ENCODE measurements around the gene NKIRAS1. TPM values are rescaled to one million over a fixed set of nuclear protein-coding genes. Genes with fewer than 3 reads are reported as not detected.

NKIRAS1 gene
- total RNA-seq, 1 donor from 2014 or later: 30.9 TPM

DNA sequence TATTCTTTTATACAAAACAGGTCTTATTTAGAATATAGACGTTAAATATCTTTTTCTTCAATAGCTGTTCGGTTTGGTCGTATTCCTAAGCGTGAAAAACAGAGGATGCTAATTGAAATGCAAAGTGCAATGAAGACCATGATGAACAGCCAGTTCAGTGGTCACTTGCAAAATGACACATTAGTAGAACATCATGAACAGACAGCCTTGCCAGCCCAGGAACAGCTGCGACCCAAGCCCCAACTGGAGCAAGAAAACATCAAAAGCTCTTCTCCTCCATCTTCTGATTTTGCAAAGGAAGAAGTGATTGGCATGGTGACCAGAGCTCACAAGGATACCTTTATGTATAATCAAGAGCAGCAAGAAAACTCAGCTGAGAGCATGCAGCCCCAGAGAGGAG, 45.1 kb upstream of the NKIRAS1 start:
- no peaks in the 10 kb centered on the region for H3K27me3 Mint-ChIP-seq (ENCODE audit: insufficient read depth, low read depth)
- H4K20me1 ChIP-seq (ENCODE audit: low read depth): no peaks in the 10 kb centered on the region
- H3K9me3 ChIP-seq (ENCODE audit: low read depth): no peaks in the 10 kb centered on the region
- H3K36me3 ChIP-seq: peaks cover 4% of the 10 kb centered on the region
- peaks cover 18% of the 10 kb centered on the region for H3K79me2 ChIP-seq (ENCODE audit: low read depth)
- H3K4me1 Mint-ChIP-seq: no peaks in the 10 kb centered on the region
- no peaks in the 10 kb centered on the region for H3K9me3 Mint-ChIP-seq
- H3K4me1 ChIP-seq: no peaks in the 10 kb centered on the region
- no peak overlapping the region for H3K4me3 ChIP-seq
- H3K4me3 Mint-ChIP-seq: no peak overlapping the region
- H3K36me3 Mint-ChIP-seq: peaks cover 41% of the 10 kb centered on the region
- TF ChIP-seq EZH2phosphoT487 (IDR thresholded peaks at IDR 0.05): no peak
- no peaks in the 10 kb centered on the region for H3F3A ChIP-seq (ENCODE audit: low read depth)
- no peak overlapping the region for H3K27ac ChIP-seq
- no peak for DNase-seq (ENCODE audit: low spot score)
- H3K27ac Mint-ChIP-seq: no peak overlapping the region
- H2AFZ ChIP-seq (replicated peaks): no peak overlapping the region
- H3K27me3 ChIP-seq: no peaks in the 10 kb centered on the region
- H3K9ac ChIP-seq: no peak overlapping the region
- no peak overlapping the region for H3K4me2 ChIP-seq

DNA sequence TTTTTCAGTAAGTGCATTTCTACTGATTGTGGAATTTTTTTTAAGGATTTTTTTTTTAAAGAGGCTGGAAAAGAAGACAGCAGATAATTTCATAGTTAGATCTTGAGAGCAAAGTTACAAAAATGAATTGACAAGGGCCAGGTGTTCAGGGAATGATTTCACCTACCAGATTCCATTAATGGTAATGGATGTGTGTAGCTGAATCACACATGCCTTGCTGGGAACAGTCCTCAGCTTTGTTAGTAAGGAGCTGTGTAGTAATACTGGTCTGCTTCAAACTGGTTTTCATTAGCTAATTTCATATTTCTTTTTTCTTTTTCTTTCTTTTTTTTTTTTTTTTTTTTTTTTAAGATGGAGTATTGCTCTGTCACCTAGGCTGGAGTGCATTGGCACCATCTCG, 44.3 kb upstream of the NKIRAS1 start:
- H3K4me3 Mint-ChIP-seq: no peak overlapping the region
- Histone ChIP-seq H4K20me1 (ENCODE audit: low read depth) (no peaks in the 10 kb centered on the region), H2AFZ (replicated peaks) (no peak overlapping the region), H3K27ac (no peak overlapping the region), H3K4me1 (no peaks in the 10 kb centered on the region), H3K4me2 (no peak overlapping the region), H3K27me3 (no peaks in the 10 kb centered on the region), H3K4me3 (no peak overlapping the region), H3F3A (ENCODE audit: low read depth) (no peaks in the 10 kb centered on the region), H3K9ac (no peak overlapping the region), H3K36me3 (no peaks in the 10 kb centered on the region), H3K9me3 (ENCODE audit: low read depth) (no peaks in the 10 kb centered on the region), H3K79me2 (ENCODE audit: low read depth) (peaks cover 22% of the 10 kb centered on the region)
- no peak overlapping the region for H3K27ac Mint-ChIP-seq
- H3K4me1 Mint-ChIP-seq: no peaks in the 10 kb centered on the region
- TF ChIP-seq EZH2 (IDR thresholded peaks at IDR 0.05) (no peak), EZH2phosphoT487 (IDR thresholded peaks at IDR 0.05) (no peak), CTCF (IDR thresholded peaks at IDR 0.05) (no peak)
- H3K9me3 Mint-ChIP-seq: no peaks in the 10 kb centered on the region
- H3K36me3 Mint-ChIP-seq: peaks cover 43% of the 10 kb centered on the region
- H3K27me3 Mint-ChIP-seq (ENCODE audit: insufficient read depth, low read depth): no peaks in the 10 kb centered on the region
- no peak for DNase-seq (ENCODE audit: low spot score)

DNA sequence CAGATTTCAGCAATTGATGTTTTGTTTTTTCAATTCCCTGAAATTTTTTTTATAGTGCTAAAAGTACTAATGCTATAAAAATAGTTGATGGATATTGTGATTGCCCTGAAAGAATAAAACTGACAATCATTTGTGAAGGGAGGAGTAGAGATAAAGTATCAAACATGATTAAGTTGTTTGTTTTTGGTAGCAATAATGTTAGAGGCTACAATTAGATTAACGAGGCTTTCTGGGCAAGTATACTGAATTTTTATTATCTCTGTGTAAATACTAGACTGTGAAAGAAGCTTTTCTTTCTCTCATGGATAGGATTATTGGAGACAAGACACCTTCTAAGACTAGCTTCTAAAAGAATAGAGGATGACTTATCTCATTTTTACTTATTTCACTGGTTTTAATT, 43.9 kb upstream of the NKIRAS1 start:
- H3K4me1 Mint-ChIP-seq: no peaks in the 10 kb centered on the region
- Histone ChIP-seq H3F3A (ENCODE audit: low read depth) (no peaks in the 10 kb centered on the region), H3K4me2 (no peak overlapping the region), H3K27me3 (no peaks in the 10 kb centered on the region), H3K9ac (no peak overlapping the region), H2AFZ (replicated peaks) (no peak overlapping the region), H3K27ac (no peak overlapping the region), H3K36me3 (no peaks in the 10 kb centered on the region), H4K20me1 (ENCODE audit: low read depth) (no peaks in the 10 kb centered on the region), H3K79me2 (ENCODE audit: low read depth) (peaks cover 22% of the 10 kb centered on the region), H3K4me3 (no peak overlapping the region), H3K4me1 (no peaks in the 10 kb centered on the region), H3K9me3 (ENCODE audit: low read depth) (no peaks in the 10 kb centered on the region)
- H3K27ac Mint-ChIP-seq: no peak overlapping the region
- no peaks in the 10 kb centered on the region for H3K9me3 Mint-ChIP-seq
- no peaks in the 10 kb centered on the region for H3K27me3 Mint-ChIP-seq (ENCODE audit: insufficient read depth, low read depth)
- DNase-seq (ENCODE audit: low spot score): no peak
- peaks cover 46% of the 10 kb centered on the region for H3K36me3 Mint-ChIP-seq
- H3K4me3 Mint-ChIP-seq: no peak overlapping the region
- TF ChIP-seq CTCF (IDR thresholded peaks at IDR 0.05) (no peak), EZH2phosphoT487 (IDR thresholded peaks at IDR 0.05) (no peak), EZH2 (IDR thresholded peaks at IDR 0.05) (no peak)

- H2AFZ ChIP-seq (replicated peaks): no peak overlapping the region
- no peaks in the 10 kb centered on the region for H3K27me3 Mint-ChIP-seq (ENCODE audit: insufficient read depth, low read depth)
- peaks cover 7% of the 10 kb centered on the region for H4K20me1 ChIP-seq (ENCODE audit: low read depth)
- no peaks in the 10 kb centered on the region for H3K9me3 ChIP-seq (ENCODE audit: low read depth)
- no peak overlapping the region for H3K4me3 ChIP-seq
- H3K27ac ChIP-seq: no peak overlapping the region
- no peaks in the 10 kb centered on the region for H3K4me1 ChIP-seq
- no peaks in the 10 kb centered on the region for H3F3A ChIP-seq (ENCODE audit: low read depth)
- no peaks in the 10 kb centered on the region for H3K4me1 Mint-ChIP-seq
- peaks cover 50% of the 10 kb centered on the region for H3K36me3 Mint-ChIP-seq
- H3K79me2 ChIP-seq (ENCODE audit: low read depth): peaks cover 35% of the 10 kb centered on the region
- H3K27ac Mint-ChIP-seq: no peak overlapping the region
- H3K4me3 Mint-ChIP-seq: no peak overlapping the region
- TF ChIP-seq CTCF (IDR thresholded peaks at IDR 0.05) (no peak), EZH2phosphoT487 (IDR thresholded peaks at IDR 0.05) (no peak), EZH2 (IDR thresholded peaks at IDR 0.05) (no peak)
- H3K9me3 Mint-ChIP-seq: no peaks in the 10 kb centered on the region
- H3K4me2 ChIP-seq: no peak overlapping the region
- no peaks in the 10 kb centered on the region for H3K27me3 ChIP-seq
- H3K36me3 ChIP-seq: no peaks in the 10 kb centered on the region
- H3K9ac ChIP-seq: no peak overlapping the region
- no peak for DNase-seq (ENCODE audit: low spot score)
Observed at GRCh38 chr3:23959135-23959900, 42.5 kb upstream of the NKIRAS1 start.

Data from neural progenitor cell (in vitro differentiated cells).